HCT116 (cell line): ENCODE results near the gene XRCC3. TPM values are rescaled to one million over a fixed set of nuclear protein-coding genes. Genes with fewer than 3 reads are reported as not detected.

Source experiments
- ATAC-seq: fragments of 200-7000 bp; cut with Tn5 transposase; 2 replicates; pipeline ENCODE4 v1.9.1; 2020; ENCODE audit warnings: mild to moderate bottlenecking, moderate library complexity
- BruUV-seq: library from RNA; stranded (reverse); fragments of 400-500 nt; replicated peaks from 2 replicates; lab custom pipeline; 2021; lab: Mats Ljungman, UMichigan
- CTCF ChIA-PET: fragments of 300-600 bp; sonication (Branson Sonifier 250); formaldehyde crosslinking; loops from one replicate; lab custom pipeline; 2021; ENCODE audit warnings: antibody characterized with exemption; lab: Charles Lee
- POLR2A ChIA-PET: fragments of 300-600, 350-600 bp; sonication (Branson Sonifier 250); formaldehyde crosslinking; loops from one replicate; lab custom pipeline; 2021; ENCODE audit warnings: antibody characterized with exemption; lab: Charles Lee
- RAD21 ChIA-PET, 2 experiments: fragments of 300-600 bp; sonication (Branson Sonifier 250); formaldehyde crosslinking; loops; one replicate each; lab custom pipeline; 2023; ENCODE audit warnings: low total read pairs in 2 of 2; ENCODE audit not compliant: uncharacterized antibody in 2 of 2, unreplicated experiment in 2 of 2, low non-redundant PET in 1 of 2; lab: Charles Lee
- DNase-seq: peaks from one replicate; pipeline ENCODE4 v3.0.0-alpha.2; 2010; ENCODE audit warnings: low read depth, low spot score
- H2AFZ ChIP-seq: fragments of 200-600 bp; shearing (Covaris generic), sonication (generic); 2 replicates; pipeline ENCODE4 v1.6.1; 2017; ENCODE audit warnings: low read depth, mixed run types, mixed read lengths, antibody characterized with exemption, low read length; ENCODE audit not compliant: poor library complexity, severe bottlenecking
- H3K27ac ChIP-seq: 2 replicates; pipeline ENCODE4 v1.5.1; 2012; ENCODE audit warnings: low read depth, low read length
- H3K27me3 ChIP-seq: fragments of 200-600 bp; sonication (generic); 2 replicates; pipeline ENCODE4 v1.6.1; 2016; ENCODE audit warnings: mixed run types, low read length, mixed read lengths; ENCODE audit not compliant: insufficient read depth
- H3K36me3 ChIP-seq, 2 experiments: fragments of 200-500 bp in 1 of 2; fragments of 200-600 bp in 1 of 2; sonication (Bioruptor generic) in 1 of 2; sonication (generic) in 1 of 2; 2 replicates each; pipeline versions ENCODE4 v1.5.1 to v1.6.1; 2014 to 2016; ENCODE audit warnings: low read length in 2 of 2, inconsistent platforms in 1 of 2, mixed read lengths in 1 of 2, mixed run types in 1 of 2; ENCODE audit not compliant: insufficient read depth in 2 of 2, control insufficient read depth in 1 of 2
- H3K4me1 ChIP-seq, 2 experiments: fragments of 200-600 bp in 1 of 2; sonication (generic) in 1 of 2; 2 replicates each; pipeline versions ENCODE4 v1.5.1 to v1.6.1; 2012 to 2017; ENCODE audit warnings: low read length in 2 of 2, inconsistent platforms in 1 of 2, mild to moderate bottlenecking in 1 of 2, mixed read lengths in 1 of 2, mixed run types in 1 of 2, moderate library complexity in 1 of 2; ENCODE audit not compliant: insufficient read depth in 2 of 2, control insufficient read depth in 1 of 2
- H3K4me2 ChIP-seq: fragments of 200-600 bp; sonication (generic); 2 replicates; pipeline ENCODE4 v1.6.1; 2017; ENCODE audit warnings: mixed run types, low read length, mixed read lengths
- H3K4me3 ChIP-seq, 2 experiments: fragments of 200-600 bp in 1 of 2; sonication (generic) in 1 of 2; replicated peaks in 1 of 2; 2 replicates each; pipeline ENCODE4 v1.5.1; 2011 to 2016; ENCODE audit warnings: low read length in 2 of 2, control low read depth in 1 of 2, low read depth in 1 of 2, mild to moderate bottlenecking in 1 of 2, mixed read lengths in 1 of 2, mixed run types in 1 of 2
- H3K79me2 ChIP-seq: fragments of 200-600 bp; sonication (generic); 2 replicates; pipeline ENCODE4 v1.6.1; 2017; ENCODE audit warnings: mild to moderate bottlenecking, mixed run types, low read length, moderate library complexity, mixed read lengths; ENCODE audit not compliant: insufficient read depth
- H3K9ac ChIP-seq: fragments of 200-600 bp; sonication (generic); 2 replicates; pipeline ENCODE4 v1.6.1; 2016; ENCODE audit warnings: low read length, mixed read lengths
- H3K9me2 ChIP-seq: fragments of 200-600 bp; sonication (generic), shearing (Covaris generic); 2 replicates; pipeline ENCODE4 v1.6.1; 2017; ENCODE audit warnings: mixed run types, mild to moderate bottlenecking, moderate library complexity; ENCODE audit not compliant: insufficient read depth
- H3K9me3 ChIP-seq, 2 experiments: fragments of 200-500 bp in 1 of 2; fragments of 200-600 bp in 1 of 2; sonication (Bioruptor generic) in 1 of 2; sonication (generic) in 1 of 2; 2 replicates each; pipeline ENCODE4 v1.6.1; 2014 to 2017; ENCODE audit warnings: low read length in 2 of 2, mixed read lengths in 2 of 2, inconsistent platforms in 1 of 2, low read depth in 1 of 2, mild to moderate bottlenecking in 1 of 2, mixed run types in 1 of 2, moderate library complexity in 1 of 2; ENCODE audit not compliant: control insufficient read depth in 1 of 2, insufficient read depth in 1 of 2
- H4K20me1 ChIP-seq: fragments of 200-600 bp; sonication (generic), shearing (Covaris generic); 2 replicates; pipeline ENCODE4 v1.6.1; 2017; ENCODE audit warnings: mixed run types, mild to moderate bottlenecking, moderate library complexity; ENCODE audit not compliant: insufficient read depth
- CTCF ChIP-seq, 3 experiments: fragments of 200-600 bp in 1 of 3; sonication (generic) in 1 of 3; IDR thresholded peaks in 2 of 3; conservative IDR thresholded peaks in 1 of 3; 2 replicates each; pipeline ENCODE4 v1.5.1; 2012 to 2017; ENCODE audit warnings: low read depth in 2 of 3, low read length in 2 of 3, antibody characterized with exemption in 1 of 3, borderline replicate concordance in 1 of 3, control low read depth in 1 of 3, mild to moderate bottlenecking in 1 of 3, mixed read lengths in 1 of 3, mixed run types in 1 of 3, moderate library complexity in 1 of 3; ENCODE audit not compliant: insufficient read depth in 1 of 3
- MAX ChIP-seq: IDR thresholded peaks from 2 replicates; pipeline ENCODE4 v1.6.1; 2012
- POLR2A ChIP-seq: IDR thresholded peaks from 2 replicates; pipeline ENCODE4 v1.7.0; 2011; ENCODE audit warnings: borderline replicate concordance; ENCODE audit not compliant: insufficient read depth, insufficient read length; ENCODE audit errors: extremely low read depth
- TCF7L2 ChIP-seq: IDR thresholded peaks from 2 replicates; pipeline ENCODE4 v1.7.0; 2011; ENCODE audit warnings: borderline replicate concordance, inconsistent platforms; ENCODE audit not compliant: insufficient read depth, insufficient read length; ENCODE audit errors: extremely low read depth
- intact Hi-C: fragments of 100-400 bp; cut with micrococcal nuclease; formaldehyde crosslinking; loops from 2 replicates; pipeline ENCODE4 v1.10.0; 2022
- total RNA-seq: library from RNA; stranded (reverse); gene quantifications from one replicate; pipeline ENCODE4 v1.2.1, GENCODE V29; 2021; ENCODE audit not compliant: unreplicated experiment

The XRCC3 gene
- total RNA-seq, 1 experiment from 2014 or later: 48.7 TPM

GRCh38 chr14:103716899-103717411 is 1.7 kb upstream of the XRCC3 start:
- no peaks in the 10 kb centered on the region for H3K9me2 ChIP-seq
- peaks cover 25 to 42% of the 10 kb centered on the region in 2 experiments for H3K4me1 ChIP-seq
- RAD21 ChIA-PET: no interaction called here
- CTCF ChIA-PET: no interaction called here
- no peaks in the 10 kb centered on the region for H4K20me1 ChIP-seq
- H3K9me3 ChIP-seq: no peaks in the 10 kb centered on the region
- intact Hi-C loops: no loop called here
- POLR2A ChIA-PET: no interaction called here
- peak overlapping the region; percentile 97 for H3K4me2 ChIP-seq
- H2AFZ ChIP-seq: no peak overlapping the region
- peak in 1 of 3 experiments; percentile 2; a peak in 1 of 6 replicates for TF ChIP-seq CTCF (IDR thresholded peaks at IDR 0.05 in 2 of 3, conservative IDR thresholded peaks at IDR 0.05 in 1 of 3; ENCODE audit: borderline replicate concordance in 1 of 3, insufficient read depth in 1 of 3, low read depth in 2 of 3, low read length in 2 of 3)
- TF ChIP-seq POLR2A: no peak
- H3K27ac ChIP-seq: peak overlapping the region; percentile 53; the same call in 1 of the 2 replicates
- no TSS peak for BruUV-seq
- ATAC-seq (no peak), DNase-seq (no peak)
- no peaks in the 10 kb centered on the region for H3K27me3 ChIP-seq
- H3K9ac ChIP-seq: peak overlapping the region; percentile 81
- peak overlapping the region; percentile 70 to 80 for H3K4me3 ChIP-seq
- H3K36me3 ChIP-seq: 0 out of 4 replicates have a peak, but pooled peaks cover 0 to 5% of the 10 kb centered on the region in 2 experiments
- H3K79me2 ChIP-seq: peaks cover 82% of the 10 kb centered on the region

GRCh38 chr14:103716091-103716801 is 995 bp upstream of the XRCC3 start:
- intact Hi-C loops: no loop called here

More at GRCh38 chr14:103716091-103716801, 995 bp upstream of the XRCC3 start:
- Histone ChIP-seq H3K27ac (peak overlapping the region; percentile 53; the same call in 1 of the 2 replicates), H3K9me3 (no peaks in the 10 kb centered on the region), H3K9ac (peak overlapping the region; percentile 81), H4K20me1 (no peaks in the 10 kb centered on the region), H3K4me1 (peaks cover 18 to 35% of the 10 kb centered on the region in 2 experiments), H3K4me3 (peak overlapping the region; percentile 70 to 80), H3K27me3 (no peaks in the 10 kb centered on the region), H2AFZ (no peak overlapping the region), H3K9me2 (no peaks in the 10 kb centered on the region), H3K79me2 (peaks cover 86% of the 10 kb centered on the region), H3K36me3 (peaks cover 0 to 5% of the 10 kb centered on the region in 2 experiments; a peak in 1 of 4 replicates), H3K4me2 (peak overlapping the region; percentile 97)
- no TSS peak for BruUV-seq
- ChIA-PET CTCF (interaction anchor here (1.1 kb wide), 1 partner anchor 362 kb away, joined by 4 read pairs; no protein-coding TSS in a partner anchor), RAD21 (no interaction called here), POLR2A (interaction anchor here (0.9 kb wide), 1 partner anchor 11 kb away, joined by 3 read pairs; no protein-coding TSS in a partner anchor)
- peak; percentile 9; the same call in 1 of the 2 replicates for TF ChIP-seq MAX
- TF ChIP-seq TCF7L2: no peak
- DNase-seq: no peak
- peak; percentile 1 for ATAC-seq
